GM18498 (cell line): ENCODE measurements around the gene RNASE7.

Source experiments
- ATAC-seq: cut with Tn5 transposase; IDR thresholded peaks from one replicate; pipeline ENCODE4 v1.9.1; 2021; ENCODE audit warnings: mild to moderate bottlenecking, moderate library complexity; ENCODE audit not compliant: unreplicated experiment

RNASE7 gene

DNA sequence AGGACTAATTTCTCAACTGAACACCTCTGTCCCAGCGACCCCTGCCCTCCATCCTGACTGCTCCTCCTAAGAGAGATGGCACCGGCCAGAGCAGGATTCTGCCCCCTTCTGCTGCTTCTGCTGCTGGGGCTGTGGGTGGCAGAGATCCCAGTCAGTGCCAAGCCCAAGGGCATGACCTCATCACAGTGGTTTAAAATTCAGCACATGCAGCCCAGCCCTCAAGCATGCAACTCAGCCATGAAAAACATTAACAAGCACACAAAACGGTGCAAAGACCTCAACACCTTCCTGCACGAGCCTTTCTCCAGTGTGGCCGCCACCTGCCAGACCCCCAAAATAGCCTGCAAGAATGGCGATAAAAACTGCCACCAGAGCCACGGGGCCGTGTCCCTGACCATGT lies 756 bp downstream of the RNASE7 start:
- no peak for ATAC-seq

DNA sequence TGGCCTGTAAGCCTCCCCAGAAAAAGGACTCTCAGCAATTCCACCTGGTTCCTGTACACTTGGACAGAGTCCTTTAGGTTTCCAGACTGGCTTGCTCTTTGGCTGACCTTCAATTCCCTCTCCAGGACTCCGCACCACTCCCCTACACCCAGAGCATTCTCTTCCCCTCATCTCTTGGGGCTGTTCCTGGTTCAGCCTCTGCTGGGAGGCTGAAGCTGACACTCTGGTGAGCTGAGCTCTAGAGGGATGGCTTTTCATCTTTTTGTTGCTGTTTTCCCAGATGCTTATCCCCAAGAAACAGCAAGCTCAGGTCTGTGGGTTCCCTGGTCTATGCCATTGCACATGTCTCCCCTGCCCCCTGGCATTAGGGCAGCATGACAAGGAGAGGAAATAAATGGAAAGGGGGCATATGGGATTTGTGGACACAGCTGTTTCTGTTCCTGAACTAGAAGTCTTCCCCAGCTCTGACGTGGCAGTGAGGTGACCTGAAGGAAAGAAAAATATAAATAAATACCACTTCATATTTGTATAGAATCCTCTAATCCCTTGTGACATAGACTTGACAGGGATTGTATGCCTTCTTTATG lies 1.3 kb downstream of the RNASE7 start:
- no peak for ATAC-seq

GRCh38 chr14:21043974-21044618 lies 1.9 kb downstream of the RNASE7 start:
- ATAC-seq = no peak

GRCh38 chr14:21047378-21047781 lies 5.2 kb downstream of the RNASE7 start:
- no peak for ATAC-seq

- no peak for ATAC-seq
Measured at GRCh38 chr14:21048638-21049037, 6.5 kb downstream of the RNASE7 start.

DNA sequence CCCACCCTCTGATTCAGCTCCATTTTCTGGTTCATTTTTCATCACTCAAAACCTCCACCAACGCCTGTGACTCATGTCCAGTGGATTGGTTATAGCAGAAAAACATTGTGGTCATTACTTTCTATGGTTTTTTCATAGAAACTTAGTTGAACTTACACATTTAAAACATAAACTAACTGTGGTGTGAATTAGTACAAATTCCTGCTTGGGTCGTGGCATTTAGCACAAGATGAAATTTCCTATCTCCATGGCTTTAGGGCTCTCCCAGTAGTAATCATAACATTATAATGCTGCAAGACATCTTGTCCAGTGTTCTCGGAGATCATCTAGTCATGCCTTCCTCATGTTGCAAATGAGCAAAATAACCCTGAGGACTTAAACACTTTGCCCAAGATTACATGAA lies 7.1 kb downstream of the RNASE7 start:
- no peak for ATAC-seq

DNA sequence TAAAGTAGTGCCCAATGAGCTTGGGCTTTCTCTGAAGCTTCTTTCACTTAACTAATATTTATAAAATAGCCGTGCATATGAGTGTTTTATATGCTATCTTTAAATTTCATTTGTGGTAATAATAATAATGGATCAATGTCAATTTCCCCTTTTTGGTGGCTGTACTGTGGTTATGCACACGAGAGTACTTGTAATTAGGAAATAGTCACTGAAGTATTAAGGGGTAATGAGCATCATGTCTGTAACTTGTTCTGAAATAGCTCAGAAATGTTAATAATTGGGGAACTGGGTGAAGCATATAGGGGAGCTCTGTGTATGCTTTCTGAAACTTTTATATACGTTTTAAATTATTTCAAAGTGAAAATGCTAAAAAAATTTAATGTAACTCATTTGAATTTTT lies 8.4 kb downstream of the RNASE7 start:
- no peak for ATAC-seq

DNA sequence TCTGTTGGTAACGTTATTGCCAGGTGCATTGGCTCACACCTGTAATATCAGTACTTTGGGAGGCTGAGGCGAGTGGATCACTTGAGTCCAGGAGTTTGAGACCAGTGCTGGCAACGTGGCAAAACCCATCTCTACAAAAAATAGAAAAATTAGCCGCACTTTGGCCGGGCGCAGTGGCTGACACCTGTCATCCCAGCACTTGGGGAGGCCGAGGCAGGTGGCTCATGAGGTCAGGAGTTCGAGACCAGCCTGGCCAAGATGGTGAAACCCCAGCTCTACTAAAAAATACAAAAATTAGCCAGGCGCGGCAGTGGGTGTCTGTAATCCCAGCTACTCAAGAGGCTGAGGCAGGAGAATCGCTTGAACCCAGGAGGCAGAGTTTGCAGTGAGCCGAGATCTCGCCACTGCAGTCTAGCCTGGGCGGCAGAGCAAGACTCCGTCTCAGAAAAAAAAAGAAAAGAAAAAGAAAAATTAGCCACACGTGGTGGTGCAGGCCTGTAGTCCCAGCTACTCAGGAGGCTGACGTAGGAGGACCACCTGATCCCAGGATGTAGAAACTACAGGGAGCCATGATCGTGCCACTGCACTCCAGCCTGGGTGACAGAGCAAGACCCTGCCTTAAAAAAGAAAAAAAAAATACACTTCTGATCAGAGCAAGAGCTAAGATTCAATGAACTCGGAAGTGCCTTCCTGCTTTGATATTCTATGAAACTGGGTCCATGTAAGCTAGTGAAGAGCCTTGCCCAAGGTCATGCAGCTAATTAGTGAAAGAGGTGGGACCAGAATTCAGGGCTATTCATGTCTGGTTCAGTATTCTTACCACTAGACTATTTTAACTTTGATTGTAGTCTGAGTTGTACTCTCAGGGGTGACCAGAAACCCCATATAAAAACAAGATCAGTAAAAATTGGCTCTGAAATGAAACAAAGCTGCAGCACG lies 11.3 kb downstream of the RNASE7 start:
- no peak for ATAC-seq

DNA sequence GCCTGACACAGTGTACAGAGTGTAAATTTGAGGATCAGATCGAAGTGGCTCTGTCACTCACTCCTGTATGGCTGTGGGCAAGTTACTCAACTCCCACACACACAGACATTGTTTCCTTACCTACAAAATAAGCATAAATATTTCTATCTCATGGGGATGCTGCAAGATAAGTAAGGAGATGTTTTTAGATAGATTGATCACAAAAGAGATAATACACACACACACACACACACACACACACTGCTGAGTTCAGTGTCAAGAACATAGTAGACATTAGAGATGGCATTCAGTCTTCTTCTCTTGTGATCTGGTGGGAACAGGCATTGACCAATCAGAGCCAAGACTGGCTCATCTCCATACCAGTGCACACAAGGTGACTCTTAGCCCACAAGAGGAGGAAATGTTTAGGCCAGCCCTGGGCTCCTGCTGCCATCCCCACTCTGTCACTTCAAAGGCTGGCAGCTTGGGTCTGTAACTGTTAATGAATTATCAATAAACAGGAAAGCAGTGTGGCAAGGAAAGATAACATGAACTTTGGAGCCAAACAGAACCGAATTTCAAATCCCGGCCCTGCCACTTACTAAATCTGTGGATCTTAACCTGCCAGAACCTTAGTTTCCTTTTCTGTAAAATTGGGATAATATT lies 12.1 kb downstream of the RNASE7 start:
- ATAC-seq = no peak

DNA sequence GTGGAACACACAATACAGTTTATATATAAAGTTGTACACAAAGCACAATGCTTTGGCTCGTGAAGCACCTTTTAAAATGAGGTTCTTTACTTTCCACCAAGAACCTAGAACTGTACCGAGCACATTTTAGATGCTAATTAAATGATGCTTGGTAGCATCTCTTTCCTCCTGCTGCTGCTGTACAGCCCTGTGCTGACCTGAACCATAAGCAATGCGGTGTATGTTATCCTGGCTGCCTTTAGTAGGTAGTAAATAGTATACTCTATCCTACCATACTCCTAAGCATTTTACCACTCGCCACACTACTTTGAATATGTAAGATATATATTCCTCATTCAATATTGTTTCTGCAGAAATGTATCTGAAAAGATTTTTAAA lies 12.6 kb downstream of the RNASE7 start:
- ATAC-seq = no peak

GRCh38 chr14:21055432-21056117 lies 13.4 kb downstream of the RNASE7 start:
- no peak for ATAC-seq

DNA sequence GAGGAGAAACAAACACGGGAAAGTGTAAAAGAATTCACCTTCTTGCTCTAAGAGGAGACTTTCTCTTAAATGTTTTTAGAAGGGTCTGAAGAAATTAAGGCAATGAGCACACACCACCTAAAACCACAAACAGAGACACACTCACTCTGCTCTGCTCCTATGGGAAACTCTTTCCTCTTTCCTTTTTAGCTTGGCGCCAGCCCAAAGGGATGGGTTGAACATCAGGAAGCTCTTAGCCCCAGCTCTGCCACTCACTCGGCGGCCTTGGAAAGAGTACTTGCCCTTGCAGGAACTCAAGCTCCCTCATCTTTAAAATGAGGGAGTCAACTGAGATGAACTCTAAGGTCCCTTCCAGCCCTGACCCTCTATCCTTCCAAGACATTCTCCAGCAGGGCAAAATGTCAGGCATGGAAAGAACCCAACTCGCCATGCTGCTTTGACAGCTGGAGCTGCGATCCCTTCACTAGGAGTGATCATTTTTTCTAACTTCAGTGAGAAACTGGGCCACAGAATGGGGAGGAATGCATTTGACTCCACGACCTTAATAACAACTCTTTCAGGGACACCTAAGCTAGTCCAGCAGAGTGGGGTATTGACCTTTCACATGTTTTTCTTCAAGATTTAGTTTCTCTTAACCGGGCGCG lies 14.5 kb downstream of the RNASE7 start:
- no peak for ATAC-seq

DNA sequence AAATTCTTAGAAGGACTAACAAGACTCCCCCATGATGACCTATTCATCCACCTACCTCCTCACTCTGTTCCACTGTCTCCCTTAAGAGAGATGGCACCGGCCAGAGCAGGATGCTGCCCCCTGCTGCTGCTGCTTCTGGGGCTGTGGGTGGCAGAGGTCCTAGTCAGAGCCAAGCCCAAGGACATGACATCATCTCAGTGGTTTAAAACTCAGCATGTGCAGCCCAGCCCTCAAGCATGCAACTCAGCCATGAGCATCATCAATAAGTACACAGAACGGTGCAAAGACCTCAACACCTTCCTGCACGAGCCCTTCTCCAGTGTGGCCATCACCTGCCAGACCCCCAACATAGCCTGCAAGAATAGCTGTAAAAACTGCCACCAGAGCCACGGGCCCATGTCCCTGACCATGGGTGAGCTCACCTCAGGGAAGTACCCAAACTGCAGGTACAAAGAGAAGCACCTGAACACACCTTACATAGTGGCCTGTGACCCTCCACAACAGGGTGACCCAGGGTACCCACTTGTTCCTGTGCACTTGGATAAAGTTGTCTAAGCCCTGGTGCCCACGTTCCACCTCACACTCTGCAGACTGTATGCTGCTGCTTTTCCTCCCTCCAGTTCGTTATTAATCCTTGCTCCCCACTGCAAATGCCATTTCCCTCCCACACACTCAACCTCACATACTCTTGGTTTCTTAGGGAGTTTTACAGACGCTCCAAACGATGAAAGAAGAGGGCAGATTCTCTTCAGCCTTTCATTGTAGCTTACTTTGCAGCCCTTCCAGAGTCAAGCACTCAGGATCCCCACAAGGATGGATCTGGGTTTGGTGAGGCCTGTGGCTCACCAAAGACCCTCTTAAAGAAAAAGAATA lies 15.9 kb downstream of the RNASE7 start, which contains the start of gene RNASE8:
RNASE8 (plus strand) TSS at position 20 of the 873 bp plus-strand sequence; CDS start at position 91, 71 bp downstream.
- ATAC-seq = no peak

DNA sequence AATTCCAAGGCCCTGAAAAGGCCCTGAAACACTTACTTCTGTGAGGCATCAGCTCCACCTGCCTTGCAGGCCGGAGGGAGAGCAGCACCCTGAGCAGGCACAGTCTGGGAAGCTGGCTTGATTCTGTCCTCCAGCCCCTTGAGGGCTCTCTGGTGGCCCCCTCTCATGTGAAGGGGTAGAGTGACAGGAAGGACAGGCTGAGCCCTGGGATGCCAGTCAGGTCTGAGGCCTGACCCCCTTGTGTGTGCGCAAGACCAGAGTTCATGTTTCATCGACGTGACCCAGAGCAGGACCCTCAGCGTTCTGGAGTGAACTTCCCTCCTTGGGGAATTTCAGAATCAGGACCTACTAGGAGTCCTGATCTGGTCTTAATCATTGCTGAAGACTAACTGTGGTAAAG lies 16.7 kb downstream of the RNASE7 start:
- no peak for ATAC-seq

- no peak for ATAC-seq
Measured at GRCh38 chr14:21059842-21060613, 17.9 kb downstream of the RNASE7 start.

- ATAC-seq = no peak
Measured at GRCh38 chr14:21060614-21061346, 18.6 kb downstream of the RNASE7 start.

GRCh38 chr14:21061347-21061668 lies 19.1 kb downstream of the RNASE7 start:
- ATAC-seq = no peak

DNA sequence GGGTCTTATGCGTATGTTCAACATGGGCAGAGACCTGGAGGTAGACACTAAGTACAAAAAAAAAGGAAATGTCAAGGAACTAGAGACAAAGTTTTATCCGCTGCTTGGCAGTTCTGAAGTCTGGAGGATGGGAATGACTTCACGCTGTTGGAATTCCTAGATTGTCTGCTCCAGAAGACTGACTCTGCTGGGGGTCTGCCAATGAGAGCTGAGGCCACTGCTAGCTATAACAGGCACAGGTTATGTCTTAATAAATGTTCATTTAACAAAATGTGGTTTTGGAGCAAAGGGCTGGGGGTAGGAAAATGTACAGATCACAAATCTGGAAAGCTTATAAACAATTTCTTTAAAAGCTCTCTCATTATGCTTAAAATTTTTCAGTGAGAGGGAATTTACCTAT lies 21.3 kb downstream of the RNASE7 start:
- no peak for ATAC-seq
